ENCODE measurements around the gene PLSCR3.

DNA sequence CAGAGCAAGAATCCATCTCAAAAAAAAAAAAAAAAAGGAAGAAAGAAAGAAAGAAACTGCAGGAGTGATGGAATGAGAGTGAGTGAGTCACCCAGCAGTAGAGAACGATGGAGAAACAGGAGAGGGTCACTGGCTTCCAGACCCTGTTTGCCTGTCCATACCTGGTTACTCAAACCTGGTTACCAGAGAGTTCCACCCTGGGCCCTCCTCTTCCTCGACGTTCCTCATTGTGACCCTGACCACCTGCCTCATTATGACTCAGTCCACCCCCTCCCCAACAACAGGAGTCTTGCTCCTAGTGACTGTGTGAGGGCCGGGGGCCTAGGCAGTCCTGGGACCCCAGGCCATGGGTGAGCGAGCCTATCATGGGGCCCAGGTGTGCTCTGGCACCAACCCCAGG, 34.2 kb upstream of the PLSCR3 start, which contains the start of gene SPEM3:
- TF ChIP-seq, protein P1, sequence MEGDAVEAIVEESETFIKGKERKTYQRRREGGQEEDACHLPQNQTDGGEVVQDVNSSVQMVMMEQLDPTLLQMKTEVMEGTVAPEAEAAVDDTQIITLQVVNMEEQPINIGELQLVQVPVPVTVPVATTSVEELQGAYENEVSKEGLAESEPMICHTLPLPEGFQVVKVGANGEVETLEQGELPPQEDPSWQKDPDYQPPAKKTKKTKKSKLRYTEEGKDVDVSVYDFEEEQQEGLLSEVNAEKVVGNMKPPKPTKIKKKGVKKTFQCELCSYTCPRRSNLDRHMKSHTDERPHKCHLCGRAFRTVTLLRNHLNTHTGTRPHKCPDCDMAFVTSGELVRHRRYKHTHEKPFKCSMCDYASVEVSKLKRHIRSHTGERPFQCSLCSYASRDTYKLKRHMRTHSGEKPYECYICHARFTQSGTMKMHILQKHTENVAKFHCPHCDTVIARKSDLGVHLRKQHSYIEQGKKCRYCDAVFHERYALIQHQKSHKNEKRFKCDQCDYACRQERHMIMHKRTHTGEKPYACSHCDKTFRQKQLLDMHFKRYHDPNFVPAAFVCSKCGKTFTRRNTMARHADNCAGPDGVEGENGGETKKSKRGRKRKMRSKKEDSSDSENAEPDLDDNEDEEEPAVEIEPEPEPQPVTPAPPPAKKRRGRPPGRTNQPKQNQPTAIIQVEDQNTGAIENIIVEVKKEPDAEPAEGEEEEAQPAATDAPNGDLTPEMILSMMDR (IDR thresholded peaks at IDR 0.05), result no peak
- no peak for TF ChIP-seq POLR2AphosphoS5 (IDR thresholded peaks at IDR 0.05)
